H1 (cell line): ENCODE data around the gene CPHXL. TPM values are rescaled to one million over a fixed set of nuclear protein-coding genes. Genes with fewer than 3 reads are reported as not detected.

Experiments
- CTCF ChIA-PET: fragments of 300-600 bp; sonication (Branson Sonifier 250); formaldehyde crosslinking; loops from one replicate; lab custom pipeline; 2021; ENCODE audit not compliant: partially characterized antibody; lab: Charles Lee
- POLR2A ChIA-PET: fragments of 300-600 bp; sonication (Branson Sonifier 250); formaldehyde crosslinking; loops from one replicate; lab custom pipeline; 2021; ENCODE audit warnings: inconsistent platforms; ENCODE audit not compliant: partially characterized antibody; lab: Charles Lee
- DNase-seq, 2 experiments: peaks; one replicate each; pipeline versions ENCODE4 v3.0.0 to v3.0.0-alpha.2; 2010 to 2022; ENCODE audit warnings: low spot score in 2 of 2, low read depth in 1 of 2, mixed read lengths in 1 of 2
- FAIRE-seq: peaks from 2 replicates; lab custom pipeline; 2011; peaks lifted over from hg19 to GRCh38; lab: Jason Lieb, UNC
- H2AFZ ChIP-seq: 2 replicates; pipeline ENCODE4 v1.8.1; 2012; ENCODE audit warnings: low read length, inconsistent platforms
- H2AK5ac ChIP-seq: 2 replicates; pipeline ENCODE4 v1.6.1; 2013; ENCODE audit warnings: low read depth, low read length
- H2BK120ac ChIP-seq: replicated peaks from 2 replicates; pipeline ENCODE3; 2013; ENCODE audit warnings: low read depth, low read length, inconsistent platforms
- H2BK12ac ChIP-seq: 2 replicates; pipeline ENCODE4 v1.6.1; 2013; ENCODE audit warnings: low read depth, low read length
- H2BK15ac ChIP-seq: 2 replicates; pipeline ENCODE4 v1.6.1; 2013; ENCODE audit warnings: low read length
- H2BK20ac ChIP-seq: 2 replicates; pipeline ENCODE4 v1.6.1; 2013; ENCODE audit warnings: low read length
- H2BK5ac ChIP-seq: 2 replicates; pipeline ENCODE4 v1.6.1; 2013; ENCODE audit warnings: low read depth, low read length
- H3K14ac ChIP-seq: 2 replicates; pipeline ENCODE4 v1.6.1; 2013; ENCODE audit warnings: inconsistent platforms; ENCODE audit not compliant: insufficient read length
- H3K18ac ChIP-seq: 2 replicates; pipeline ENCODE4 v1.6.1; 2013; ENCODE audit warnings: low read length; ENCODE audit errors: extremely low read depth
- H3K23ac ChIP-seq: 2 replicates; pipeline ENCODE4 v1.6.1; 2013; ENCODE audit warnings: inconsistent platforms; ENCODE audit not compliant: insufficient read length
- H3K23me2 ChIP-seq: 2 replicates; pipeline ENCODE4 v1.6.1; 2013; ENCODE audit warnings: low read depth, low read length
- H3K27ac ChIP-seq: 2 replicates; pipeline ENCODE4 v1.6.1; 2011; ENCODE audit warnings: low read depth, low read length, inconsistent platforms
- H3K27me3 ChIP-seq, 4 experiments: replicated peaks in 1 of 4; 1 replicate in 1 of 4; 2 replicates in 3 of 4; pipeline versions ENCODE4 v1.6.1 to v1.8.1; 2011 to 2013; ENCODE audit warnings: low read length in 3 of 4, mild to moderate bottlenecking in 3 of 4, inconsistent platforms in 2 of 4, mixed read lengths in 2 of 4, moderate library complexity in 1 of 4; ENCODE audit not compliant: control insufficient read depth in 3 of 4, insufficient read depth in 3 of 4; ENCODE audit errors: extremely low read depth in 1 of 4
- H3K36me3 ChIP-seq, 4 experiments: 2 replicates each; pipeline versions ENCODE4 v1.6.1 to v1.8.1; 2011 to 2013; ENCODE audit warnings: mild to moderate bottlenecking in 4 of 4, low read length in 3 of 4, moderate library complexity in 2 of 4, control low read depth in 1 of 4, inconsistent platforms in 1 of 4; ENCODE audit not compliant: insufficient read depth in 4 of 4, control insufficient read depth in 2 of 4
- H3K4ac ChIP-seq: replicated peaks from 2 replicates; pipeline ENCODE3; 2013; ENCODE audit warnings: low read length, low read depth, mixed read lengths, inconsistent platforms; ENCODE audit not compliant: insufficient read length
- H3K4me1 ChIP-seq, 4 experiments: replicated peaks in 1 of 4; 1 replicate in 1 of 4; 2 replicates in 3 of 4; pipeline versions ENCODE4 v1.6.1 to v1.8.1; 2011 to 2013; ENCODE audit warnings: low read length in 3 of 4, inconsistent platforms in 2 of 4, mixed read lengths in 1 of 4; ENCODE audit not compliant: insufficient read depth in 4 of 4, control insufficient read depth in 3 of 4
- H3K4me2 ChIP-seq, 2 experiments: 2 replicates each; pipeline versions ENCODE4 v1.6.1 to v1.8.1; 2011 to 2013; ENCODE audit warnings: low read depth in 2 of 2, low read length in 2 of 2, control low read depth in 1 of 2, inconsistent platforms in 1 of 2, mild to moderate bottlenecking in 1 of 2; ENCODE audit not compliant: insufficient read depth in 1 of 2
- H3K4me3 ChIP-seq, 4 experiments: fragments of 200-600, 300-600 bp in 1 of 4; sonication (generic), shearing (Covaris generic), sonication (Bioruptor Twin) in 1 of 4; 2 replicates each; pipeline versions ENCODE4 v1.5.1 to v1.8.1; 2011 to 2016; ENCODE audit warnings: low read length in 4 of 4, low read depth in 3 of 4, control low read depth in 2 of 4, inconsistent platforms in 2 of 4, mild to moderate bottlenecking in 2 of 4, mixed read lengths in 1 of 4, moderate library complexity in 1 of 4; ENCODE audit not compliant: insufficient read depth in 2 of 4; ENCODE audit errors: extremely low read depth in 1 of 4
- H3K56ac ChIP-seq: replicated peaks from 2 replicates; pipeline ENCODE3; 2013; ENCODE audit warnings: low read depth, mild to moderate bottlenecking, mixed read lengths, low read length, inconsistent platforms; ENCODE audit not compliant: insufficient read length
- H3K79me1 ChIP-seq: 2 replicates; pipeline ENCODE4 v1.6.1; 2013; ENCODE audit warnings: low read depth, low read length, control low read depth
- H3K79me2 ChIP-seq, 2 experiments: 2 replicates each; pipeline versions ENCODE4 v1.6.1 to v1.8.1; 2012 to 2013; ENCODE audit warnings: low read length in 2 of 2, mild to moderate bottlenecking in 2 of 2, inconsistent platforms in 1 of 2; ENCODE audit not compliant: insufficient read depth in 2 of 2, control insufficient read depth in 1 of 2
- H3K9ac ChIP-seq, 4 experiments: replicated peaks in 1 of 4; 1 replicate in 1 of 4; 2 replicates in 3 of 4; pipeline versions ENCODE4 v1.6.1 to v1.8.1; 2011 to 2013; ENCODE audit warnings: low read depth in 3 of 4, low read length in 3 of 4, control low read depth in 2 of 4, mild to moderate bottlenecking in 2 of 4, moderate library complexity in 2 of 4, inconsistent platforms in 1 of 4; ENCODE audit errors: extremely low read depth in 1 of 4
- H3K9me3 ChIP-seq, 2 experiments: 2 replicates each; pipeline versions ENCODE4 v1.6.1 to v1.8.1; 2012 to 2013; ENCODE audit warnings: mild to moderate bottlenecking in 2 of 2, moderate library complexity in 2 of 2, control low read depth in 1 of 2, inconsistent platforms in 1 of 2, low read depth in 1 of 2, low read length in 1 of 2, mixed read lengths in 1 of 2; ENCODE audit not compliant: insufficient read depth in 2 of 2
- H4K20me1 ChIP-seq, 2 experiments: replicated peaks in 1 of 2; 2 replicates each; pipeline versions ENCODE3 to v1.8.1; 2011 to 2013; ENCODE audit warnings: inconsistent platforms in 2 of 2, low read length in 2 of 2, mild to moderate bottlenecking in 1 of 2; ENCODE audit not compliant: insufficient read depth in 2 of 2, control insufficient read depth in 1 of 2
- H4K5ac ChIP-seq: 2 replicates; pipeline ENCODE4 v1.6.1; 2013; ENCODE audit warnings: low read length, low read depth, mixed read lengths, inconsistent platforms; ENCODE audit not compliant: insufficient read length
- H4K8ac ChIP-seq: 2 replicates; pipeline ENCODE4 v1.8.0; 2013; ENCODE audit warnings: mild to moderate bottlenecking, moderate library complexity, low read length, inconsistent platforms; ENCODE audit not compliant: insufficient read depth; ENCODE audit errors: extremely low read depth
- H4K91ac ChIP-seq: replicated peaks from 2 replicates; pipeline ENCODE3; 2013; ENCODE audit warnings: low read length, mixed read lengths, inconsistent platforms; ENCODE audit not compliant: insufficient read length
- ASH2L ChIP-seq: fragments of 200-600, 300-600 bp; sonication (generic); IDR thresholded peaks from one replicate; pipeline ENCODE4 v1.7.1; 2017; ENCODE audit warnings: low read length
- BCL11A ChIP-seq, 2 experiments: IDR thresholded peaks; one replicate each; pipeline ENCODE4 v1.6.1; 2011; ENCODE audit warnings: low read depth in 2 of 2, low read length in 2 of 2, mild to moderate bottlenecking in 2 of 2
- BRCA1 ChIP-seq: IDR thresholded peaks from 2 replicates; pipeline ENCODE4 v1.6.1; 2012; ENCODE audit warnings: low read depth, low read length, improper control_type of control experiment
- CBX8 ChIP-seq: fragments of 300-800, 300-1000 bp; sonication (generic); IDR thresholded peaks from 2 replicates; pipeline ENCODE4 v1.7.1; 2016; ENCODE audit warnings: low read depth, low read length, borderline replicate concordance
- CREB1 ChIP-seq: IDR thresholded peaks from 2 replicates; pipeline ENCODE4 v1.6.1; 2012; ENCODE audit warnings: inconsistent platforms
- HDAC6 ChIP-seq: IDR thresholded peaks from one replicate; pipeline ENCODE4 v1.7.1; 2012; ENCODE audit warnings: low read depth, mild to moderate bottlenecking, inconsistent platforms, low read length, moderate library complexity
- MAX ChIP-seq: IDR thresholded peaks from 2 replicates; pipeline ENCODE4 v1.6.1; 2012; ENCODE audit warnings: inconsistent platforms
- POLR2AphosphoS5 ChIP-seq: IDR thresholded peaks from 2 replicates; pipeline ENCODE4 v1.6.1; 2011; ENCODE audit warnings: low read depth, low read length
- SAP30 ChIP-seq: fragments of 300-600 bp; sonication (generic); IDR thresholded peaks from 2 replicates; pipeline ENCODE4 v1.7.1; 2012; ENCODE audit warnings: low read length, moderate library complexity, mild to moderate bottlenecking, inconsistent platforms; ENCODE audit not compliant: insufficient read depth, insufficient replicate concordance
- SIX5 ChIP-seq: IDR thresholded peaks from 2 replicates; pipeline ENCODE4 v1.6.1; 2011; ENCODE audit warnings: mild to moderate bottlenecking, low read depth, low read length
- SP1 ChIP-seq: IDR thresholded peaks from 2 replicates; pipeline ENCODE4 v1.6.1; 2011; ENCODE audit warnings: low read depth, low read length
- SP4 ChIP-seq: IDR thresholded peaks from 2 replicates; pipeline ENCODE4 v1.6.1; 2012; ENCODE audit warnings: low read length, inconsistent platforms
- TAF1 ChIP-seq: IDR thresholded peaks from 2 replicates; pipeline ENCODE4 v1.6.1; 2011; ENCODE audit warnings: mild to moderate bottlenecking, low read depth, low read length
- TEAD4 ChIP-seq: IDR thresholded peaks from 2 replicates; pipeline ENCODE4 v1.6.1; 2012; ENCODE audit warnings: low read depth, low read length, inconsistent platforms, mixed read lengths
- WGBS, 2 experiments: shearing (Covaris generic) in 1 of 2; methylation state at CpG; one replicate each; pipeline versions ENCODE4 v1.1.6 to v1.1.7; 2013 to 2015; ENCODE audit warnings: low lambda C conversion rate in 2 of 2, mixed read lengths in 2 of 2, inconsistent platforms in 1 of 2, low coverage in 1 of 2, missing lambda C conversion rate in 1 of 2; ENCODE audit not compliant: insufficient replicate concordance in 2 of 2, insufficient coverage in 1 of 2, insufficient read length in 1 of 2; ENCODE audit errors: extremely low coverage in 1 of 2, missing lambda C conversion rate in 1 of 2; 5-methylcytosine and 5-hydroxymethylcytosine counted together
- polyA plus RNA-seq, 7 experiments: library from polyadenylated mRNA; depleted of rRNA in 3 of 7; stranded (reverse) in 5 of 7; unstranded in 2 of 7; fragments of >200 nt in 5 of 7; fragments of 200-250 nt in 2 of 7; gene quantifications; 1 replicate in 5 of 7; 2 replicates in 1 of 7; 4 replicates in 1 of 7; pipeline versions ENCODE4 v1.2.1 to v1.2.3, GENCODE V29; 2011 to 2013; ENCODE audit warnings: missing spikeins in 2 of 7, mixed read lengths in 2 of 7
- total RNA-seq: library from RNA; stranded (reverse); fragmentation: NEBNext Ultra II Directional; extraction: Animal tissue kit (Norgen Biotek cat#: 25700); gene quantifications from 2 replicates; pipeline ENCODE4 v1.2.1, GENCODE V29; 2021

CPHXL gene
- total and polyA plus RNA-seq, 2 of the 8 experiments (the other 6 are each of a cell fraction or from before 2014, with no cell fraction given) = not detected

GRCh38 chr16:75682308-75682707 lies 44.0 kb downstream of the CPHXL start:
- Histone ChIP-seq H3K4me3 (no peak overlapping the region), H3K4me2 (no peak overlapping the region), H4K91ac (no peak overlapping the region), H3K23me2 (peaks cover 2% of the 10 kb centered on the region; the same call in 1 of the 2 replicates), H2AK5ac (no peak overlapping the region), H3K56ac (no peak overlapping the region), H3K23ac (no peak overlapping the region), H3K79me1 (no peaks in the 10 kb centered on the region), H3K14ac (no peak overlapping the region), H3K18ac (no peak overlapping the region), H4K20me1 (no peaks in the 10 kb centered on the region), H2BK20ac (no peak overlapping the region), H2BK15ac (no peak overlapping the region), H4K5ac (no peak overlapping the region), H3K4ac (no peak overlapping the region), H2BK5ac (no peak overlapping the region), H2BK120ac (no peak overlapping the region), H2AFZ (no peak overlapping the region), H3K9ac (no peak overlapping the region), H3K9me3 (peaks cover 28 to 29% of the 10 kb centered on the region in 2 experiments), H4K8ac (no peak overlapping the region), H3K4me1 (no peaks in the 10 kb centered on the region), H3K36me3 (no peaks in the 10 kb centered on the region), H3K27ac (no peak overlapping the region), H2BK12ac (no peak overlapping the region), H3K27me3 (no peaks in the 10 kb centered on the region), H3K79me2 (no peaks in the 10 kb centered on the region)
- 90% methylated on average over 14 of the region's 14 CpGs; no CpG with 5 or more reads in 1 of the 2 experiments for WGBS, 2 experiments
- DNase-seq (no peak), FAIRE-seq (no peak)
- ChIA-PET POLR2A (no interaction called here), CTCF (interaction anchor here (1.1 kb wide), 1 partner anchor 14 kb away, joined by 4 read pairs; no protein-coding TSS in a partner anchor)
- no peak for TF ChIP-seq SIX5
- no peak for TF ChIP-seq SAP30
- TF ChIP-seq TAF1 = no peak
- TF ChIP-seq MAX = no peak
- TF ChIP-seq ASH2L = no peak
- no peak for TF ChIP-seq SP4
- TF ChIP-seq POLR2AphosphoS5 = no peak
- no peak for TF ChIP-seq SP1
- no peak for TF ChIP-seq BRCA1
- TF ChIP-seq TEAD4 = no peak
- no peak for TF ChIP-seq HDAC6
- no peak for TF ChIP-seq CREB1
- no peak for TF ChIP-seq CBX8
- TF ChIP-seq BCL11A (IDR thresholded peaks at IDR 0.05; ENCODE audit: low read depth in 2 of 2, low read length in 2 of 2) = no peak
